GM12878 (cell line): Measurements from ENCODE around the gene RANBP3. TPM values are rescaled to one million over a fixed set of nuclear protein-coding genes. Genes with fewer than 3 reads are reported as not detected.

Experiments
- ATAC-seq: fragments of 200-7000 bp; cut with Tn5 transposase; 3 replicates; pipeline ENCODE4 v1.9.1; 2020; ENCODE audit warnings: mild to moderate bottlenecking, moderate library complexity
- BruUV-seq: library from RNA; stranded (reverse); fragments of 400-500 nt; replicated peaks from 2 replicates; lab custom pipeline; 2021; lab: Mats Ljungman, UMichigan
- CTCF ChIA-PET: fragments of 300-600 bp; sonication (Branson Sonifier 250); formaldehyde crosslinking; extraction: SDS; loops from one replicate; lab custom pipeline; 2021; ENCODE audit warnings: inconsistent platforms; lab: Yijun Ruan, JAX
- POLR2A ChIA-PET: fragments of 350-600 bp; formaldehyde crosslinking; extraction: SDS; loops from one replicate; lab custom pipeline; 2021; ENCODE audit warnings: inconsistent platforms; lab: Charles Lee
- RAD21 ChIA-PET: fragments of 300-600 bp; sonication (Branson Sonifier 250); formaldehyde crosslinking; loops from one replicate; lab custom pipeline; 2023; ENCODE audit warnings: antibody characterized with exemption; ENCODE audit not compliant: unreplicated experiment; lab: Charles Lee
- SMC1A ChIA-PET: fragments of 300-600 bp; sonication (Branson Sonifier 250); formaldehyde crosslinking; loops from one replicate; lab custom pipeline; 2023; ENCODE audit not compliant: unreplicated experiment, uncharacterized antibody; lab: Charles Lee
- DNase-seq: peaks from one replicate; pipeline ENCODE4 v3.0.0-alpha.2; 2011; ENCODE audit warnings: low read depth, low spot score
- FAIRE-seq: peaks from 3 replicates; lab custom pipeline; 2011; peaks lifted over from hg19 to GRCh38; lab: Jason Lieb, UNC
- H2AFZ ChIP-seq: 2 replicates; pipeline ENCODE4 v1.6.0; 2011; ENCODE audit warnings: low read depth, low read length, control low read depth; ENCODE audit not compliant: control insufficient read depth
- H3K27ac ChIP-seq: 2 replicates; pipeline ENCODE4 v1.5.1; 2011; ENCODE audit warnings: control low read depth; ENCODE audit not compliant: control insufficient read depth, insufficient read depth
- H3K27me3 ChIP-seq, 2 experiments: replicated peaks in 1 of 2; 2 replicates each; pipeline versions ENCODE4 v1.6.0 to v1.6.1; 2011; ENCODE audit warnings: low read length in 1 of 2; ENCODE audit not compliant: control insufficient read depth in 2 of 2, insufficient read depth in 2 of 2
- H3K36me3 ChIP-seq, 2 experiments: 2 replicates each; pipeline ENCODE4 v1.5.1; 2011; ENCODE audit warnings: low read length in 1 of 2; ENCODE audit not compliant: control insufficient read depth in 2 of 2, insufficient read depth in 2 of 2
- H3K4me1 ChIP-seq: 2 replicates; pipeline ENCODE4 v1.6.1; 2011; ENCODE audit warnings: mild to moderate bottlenecking, low read length, moderate library complexity, mixed read lengths; ENCODE audit not compliant: control insufficient read depth, insufficient read depth
- H3K4me2 ChIP-seq: 2 replicates; pipeline ENCODE4 v1.6.0; 2011; ENCODE audit warnings: control low read depth; ENCODE audit not compliant: control insufficient read depth, insufficient read depth
- H3K4me3 ChIP-seq: fragments of 200-600 bp; sonication (generic); 2 replicates; pipeline ENCODE4 v1.5.1; 2016
- H3K79me2 ChIP-seq: 2 replicates; pipeline ENCODE4 v1.6.0; 2011; ENCODE audit warnings: low read length; ENCODE audit not compliant: control insufficient read depth, insufficient read depth
- H3K9ac ChIP-seq: 2 replicates; pipeline ENCODE4 v1.8.0; 2011; ENCODE audit warnings: low read length, control low read depth, mixed read lengths; ENCODE audit not compliant: control insufficient read depth, insufficient read depth
- H3K9me3 ChIP-seq: replicated peaks from 3 replicates; pipeline ENCODE4 v1.5.1; 2011; ENCODE audit warnings: mild to moderate bottlenecking, low read length; ENCODE audit not compliant: control insufficient read depth, insufficient read depth
- H4K20me1 ChIP-seq: 2 replicates; pipeline ENCODE4 v1.6.0; 2011; ENCODE audit not compliant: control insufficient read depth, insufficient read depth
- BMI1 ChIP-seq: fragments of 450-650 bp; IDR thresholded peaks from 2 replicates; pipeline ENCODE4 v1.6.1; 2016; ENCODE audit warnings: mild to moderate bottlenecking, moderate library complexity, borderline replicate concordance
- CBX5 ChIP-seq: sonication (generic); IDR thresholded peaks from 2 replicates; pipeline ENCODE4 v1.6.1; 2016; ENCODE audit warnings: low read depth, moderate library complexity, mild to moderate bottlenecking, inconsistent platforms
- EED ChIP-seq: sonication (generic); IDR thresholded peaks from 2 replicates; pipeline ENCODE4 v1.6.1; 2016; ENCODE audit warnings: antibody characterized with exemption, low read depth
- GABPA ChIP-seq: IDR thresholded peaks from 2 replicates; pipeline ENCODE4 v1.6.1; 2014; ENCODE audit warnings: antibody characterized with exemption, low read depth, mild to moderate bottlenecking, inconsistent platforms
- HDAC6 ChIP-seq: fragments of 200-600 bp; sonication (generic); IDR thresholded peaks from one replicate; pipeline ENCODE4 v1.8.0; 2017; ENCODE audit warnings: antibody characterized with exemption; ENCODE audit not compliant: unreplicated experiment
- KDM1A ChIP-seq: fragments of 200-600 bp; sonication (generic); IDR thresholded peaks from 2 replicates; pipeline ENCODE4 v1.6.1; 2016; ENCODE audit warnings: borderline replicate concordance
- MXI1 ChIP-seq: fragments of 150-350 bp; IDR thresholded peaks from 2 replicates; pipeline ENCODE4 v1.6.1; 2011; ENCODE audit warnings: low read depth, mild to moderate bottlenecking, inconsistent platforms, low read length, improper control_type of control experiment
- POLR2AphosphoS2 ChIP-seq: IDR thresholded peaks from 2 replicates; pipeline ENCODE4 v1.6.1; 2011; ENCODE audit warnings: low read depth, mild to moderate bottlenecking, low read length, improper control_type of control experiment, moderate library complexity
- RAD51 ChIP-seq: fragments of 450-650 bp; IDR thresholded peaks from 2 replicates; pipeline ENCODE4 v1.6.1; 2016; ENCODE audit warnings: moderate library complexity, mild to moderate bottlenecking, inconsistent platforms
- SMAD5 ChIP-seq: IDR thresholded peaks from 2 replicates; pipeline ENCODE4 v1.6.1; 2016; ENCODE audit warnings: antibody characterized with exemption, low read depth
- TCF12 ChIP-seq: IDR thresholded peaks from 2 replicates; pipeline ENCODE4 v1.6.1; 2011; ENCODE audit warnings: low read depth, mild to moderate bottlenecking, low read length
- ZNF274 ChIP-seq: IDR thresholded peaks from one replicate; pipeline ENCODE4 v1.8.0; 2011; ENCODE audit not compliant: insufficient read length, insufficient read depth
- ZZZ3 ChIP-seq: IDR thresholded peaks from 2 replicates; pipeline ENCODE4 v1.6.1; 2011; ENCODE audit warnings: low read depth; ENCODE audit not compliant: control insufficient read depth, insufficient read length
- WGBS: methylation state at CpG from one replicate; pipeline ENCODE4 v1.1.6; 2016; ENCODE audit warnings: low lambda C conversion rate; ENCODE audit not compliant: insufficient replicate concordance, insufficient coverage; ENCODE audit errors: missing lambda C conversion rate; 5-methylcytosine and 5-hydroxymethylcytosine counted together
- in situ Hi-C: fragments of 300-500 bp; cut with MboI; formaldehyde crosslinking; loops from 9 replicates; pipeline ENCODE4 v1.14.3; 2018; ENCODE audit warnings: mixed read lengths
- intact Hi-C: fragments of 100-400 bp; cut with micrococcal nuclease; formaldehyde crosslinking; loops from one replicate; pipeline ENCODE4 v1.14.2; 2022; ENCODE audit not compliant: unreplicated experiment
- polyA plus RNA-seq, 11 experiments: library from polyadenylated mRNA; depleted of rRNA in 4 of 11; unstranded in 6 of 11; stranded (reverse) in 5 of 11; fragments of >200 nt; fragmentation: Nextera tagmentation in 4 of 11; fragmentation: Illumina TruSeq in 1 of 11; extraction: Ambion mirVana in 4 of 11; extraction: Trizol in 1 of 11; gene quantifications; 1 replicate in 1 of 11; 2 replicates in 10 of 11; pipeline versions ENCODE4 v1.2.1 to v1.2.3, GENCODE V29; 2011 to 2016; ENCODE audit warnings: inconsistent platforms in 2 of 11, missing spikeins in 2 of 11, low read depth in 1 of 11
- total RNA-seq, 4 experiments: library from RNA; depleted of rRNA in 3 of 4; stranded (reverse); fragments of >200 nt in 3 of 4; fragmentation: Illumina TruSeq in 1 of 4; extraction: Trizol in 1 of 4; gene quantifications; 2 replicates each; pipeline versions ENCODE4 v1.2.1 to v1.2.3, GENCODE V29; 2013 to 2021
- TF ChIP-seq, protein P1 (sequence below), 3 experiments: IDR thresholded peaks in 2 of 3; conservative IDR thresholded peaks in 1 of 3; 2 replicates each; pipeline ENCODE4 v1.5.1; 2011; ENCODE audit warnings: low read depth in 3 of 3, low read length in 3 of 3, mild to moderate bottlenecking in 3 of 3, control low read depth in 2 of 3, moderate library complexity in 2 of 3, inconsistent platforms in 1 of 3, mixed read lengths in 1 of 3; ENCODE audit not compliant: control insufficient read depth in 2 of 3, insufficient read depth in 1 of 3; ENCODE audit errors: extremely low read depth in 1 of 3

The RANBP3 gene
- total and polyA plus RNA-seq, 10 of the 15 experiments (the other 5 are each of a cell fraction or from before 2014, with no cell fraction given) = 1.1 to 81.6 (median 60.0) TPM

GRCh38 chr19:5971714-5972354, 6.1 kb downstream of the RANBP3 start:
- WGBS = 97% methylated on average over 2 of the region's 2 CpGs
- no TSS peak for BruUV-seq
- no peak overlapping the region for H3K27ac ChIP-seq

DNA sequence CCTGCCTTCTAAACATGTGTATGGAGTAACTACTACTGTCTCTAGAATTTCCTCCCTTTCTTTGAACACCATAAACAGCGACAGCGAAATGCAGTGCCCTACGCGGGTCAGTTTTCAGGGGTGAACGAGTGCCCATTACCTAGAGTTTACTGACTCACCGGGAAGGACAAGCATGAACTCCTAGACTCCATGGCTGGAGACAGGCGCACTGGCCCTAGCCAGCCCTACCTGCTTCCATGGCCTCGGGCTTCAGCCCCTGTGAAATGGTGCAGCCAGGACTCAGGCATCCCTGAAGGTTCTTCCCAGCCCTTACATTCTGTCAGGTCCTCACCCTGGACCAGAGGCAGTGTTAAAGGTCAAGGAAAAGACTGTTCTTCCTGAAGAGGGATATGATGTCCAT, 8.5 kb downstream of the RANBP3 start:
- H4K20me1 ChIP-seq = peaks cover 31% of the 10 kb centered on the region
- no peaks in the 10 kb centered on the region for H3K9me3 ChIP-seq
- no peak overlapping the region for H3K9ac ChIP-seq
- BruUV-seq = no TSS peak
- H3K27ac ChIP-seq = no peak overlapping the region
- intact Hi-C loops = no loop called here
- WGBS = 86% methylated on average over 8 of the region's 8 CpGs
- no peak for ATAC-seq
- no peaks in the 10 kb centered on the region for H3K27me3 ChIP-seq
- ChIA-PET POLR2A (no interaction called here), SMC1A (interaction anchor here (0.6 to 2.6 kb wide), 2 partner anchors 53 to 158 kb away, joined by 3 to 9 read pairs; no protein-coding TSS in a partner anchor), RAD21 (interaction anchor here (0.9 to 2.1 kb wide), 2 partner anchors 65 to 165 kb away, joined by 3 to 14 read pairs; partner anchors contain the start of gene NRTN), CTCF (interaction anchor here (0.8 to 4.0 kb wide), 7 partner anchors 12 to 166 kb away, joined by 3 to 76 read pairs (median 4); no protein-coding TSS in a partner anchor)
- H3K4me3 ChIP-seq = no peak overlapping the region
- DNase-seq = no peak
- no peak for FAIRE-seq
- peaks cover 11% of the 10 kb centered on the region for H3K4me1 ChIP-seq
- H3K79me2 ChIP-seq = peaks cover 84% of the 10 kb centered on the region
- no peak overlapping the region for H2AFZ ChIP-seq
- H3K4me2 ChIP-seq = no peak overlapping the region
- in situ Hi-C loops = no loop called here
- H3K36me3 ChIP-seq = peaks cover 13 to 14% of the 10 kb centered on the region in 2 experiments
- TF ChIP-seq MXI1 (no peak), CBX5 (no peak), HDAC6 (no peak), BMI1 (no peak), TCF12 (no peak), SMAD5 (no peak), ZZZ3 (no peak), EED (no peak)
- TF ChIP-seq, protein P1, sequence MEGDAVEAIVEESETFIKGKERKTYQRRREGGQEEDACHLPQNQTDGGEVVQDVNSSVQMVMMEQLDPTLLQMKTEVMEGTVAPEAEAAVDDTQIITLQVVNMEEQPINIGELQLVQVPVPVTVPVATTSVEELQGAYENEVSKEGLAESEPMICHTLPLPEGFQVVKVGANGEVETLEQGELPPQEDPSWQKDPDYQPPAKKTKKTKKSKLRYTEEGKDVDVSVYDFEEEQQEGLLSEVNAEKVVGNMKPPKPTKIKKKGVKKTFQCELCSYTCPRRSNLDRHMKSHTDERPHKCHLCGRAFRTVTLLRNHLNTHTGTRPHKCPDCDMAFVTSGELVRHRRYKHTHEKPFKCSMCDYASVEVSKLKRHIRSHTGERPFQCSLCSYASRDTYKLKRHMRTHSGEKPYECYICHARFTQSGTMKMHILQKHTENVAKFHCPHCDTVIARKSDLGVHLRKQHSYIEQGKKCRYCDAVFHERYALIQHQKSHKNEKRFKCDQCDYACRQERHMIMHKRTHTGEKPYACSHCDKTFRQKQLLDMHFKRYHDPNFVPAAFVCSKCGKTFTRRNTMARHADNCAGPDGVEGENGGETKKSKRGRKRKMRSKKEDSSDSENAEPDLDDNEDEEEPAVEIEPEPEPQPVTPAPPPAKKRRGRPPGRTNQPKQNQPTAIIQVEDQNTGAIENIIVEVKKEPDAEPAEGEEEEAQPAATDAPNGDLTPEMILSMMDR (IDR thresholded peaks at IDR 0.05 in 2 of 3, conservative IDR thresholded peaks at IDR 0.05 in 1 of 3; ENCODE audit: control insufficient read depth in 2 of 3, extremely low read depth in 1 of 3, insufficient read depth in 1 of 3, low read depth in 3 of 3, low read length in 3 of 3) = no peak

More at GRCh38 chr19:5971714-5972354, 6.1 kb downstream of the RANBP3 start:
- Histone ChIP-seq H2AFZ (no peak overlapping the region), H3K4me2 (no peak overlapping the region), H3K79me2 (peaks cover 84% of the 10 kb centered on the region), H3K27me3 (no peaks in the 10 kb centered on the region), H3K4me1 (peaks cover 28% of the 10 kb centered on the region), H3K36me3 (peaks cover 6 to 11% of the 10 kb centered on the region in 2 experiments), H3K9ac (no peak overlapping the region), H3K9me3 (no peaks in the 10 kb centered on the region), H3K4me3 (no peak overlapping the region), H4K20me1 (peaks cover 23% of the 10 kb centered on the region)
- CTCF ChIA-PET = interaction anchor here (1.0 to 4.0 kb wide), 5 partner anchors 8 to 168 kb away, joined by 5 to 19 read pairs (median 7); no protein-coding TSS in a partner anchor
- intact Hi-C loops = no loop called here
- TF ChIP-seq POLR2AphosphoS2 (no peak), GABPA (no peak), RAD51 (no peak), ZNF274 (no peak), KDM1A (no peak)
- ATAC-seq (no peak), DNase-seq (no peak), FAIRE-seq (no peak)
- in situ Hi-C loops = no loop called here
- POLR2A ChIA-PET = interaction anchor here (0.6 kb wide), 1 partner anchor 382 kb away, joined by 7 read pairs; no protein-coding TSS in a partner anchor
- RAD21 ChIA-PET = interaction anchor here (0.8 to 2.1 kb wide), 2 partner anchors 8 to 167 kb away, joined by 3 to 4 read pairs; no protein-coding TSS in a partner anchor
- SMC1A ChIA-PET = interaction anchor here (0.5 to 2.6 kb wide), 4 partner anchors 13 to 1431 kb away, joined by 3 to 9 read pairs (median 4); no protein-coding TSS in a partner anchor
